Trophoblast cell (in vitro differentiated cells and primary cell): ENCODE results near the gene CDC42SE2.

ENCODE experiments used
- DNase-seq, 2 donors: peaks; one replicate each; pipeline ENCODE4 v3.0.0-alpha.2; 2016
- H2AFZ ChIP-seq: 2 replicates; pipeline ENCODE4 v1.6.1; 2013; ENCODE audit warnings: low read length, moderate library complexity, mild to moderate bottlenecking; ENCODE audit not compliant: insufficient read depth, poor library complexity
- H2AK5ac ChIP-seq: 2 replicates; pipeline ENCODE4 v1.6.1; 2013; ENCODE audit warnings: mild to moderate bottlenecking, low read length
- H2BK120ac ChIP-seq: 2 replicates; pipeline ENCODE4 v1.6.1; 2013; ENCODE audit warnings: low read length, mild to moderate bottlenecking, moderate library complexity; ENCODE audit not compliant: insufficient read depth, poor library complexity
- H2BK12ac ChIP-seq: 2 replicates; pipeline ENCODE4 v1.6.1; 2013; ENCODE audit warnings: mild to moderate bottlenecking, low read length, moderate library complexity
- H2BK5ac ChIP-seq: 2 replicates; pipeline ENCODE4 v1.6.1; 2013; ENCODE audit warnings: low read length, low read depth, moderate library complexity, mild to moderate bottlenecking; ENCODE audit not compliant: poor library complexity
- H3K14ac ChIP-seq: 2 replicates; pipeline ENCODE4 v1.6.1; 2013; ENCODE audit warnings: mild to moderate bottlenecking, low read length
- H3K18ac ChIP-seq: 2 replicates; pipeline ENCODE4 v1.6.1; 2013; ENCODE audit warnings: mild to moderate bottlenecking, low read length
- H3K23ac ChIP-seq: 2 replicates; pipeline ENCODE4 v1.6.1; 2013; ENCODE audit warnings: low read length
- H3K27ac ChIP-seq: 2 replicates; pipeline ENCODE4 v1.5.1; 2013; ENCODE audit warnings: low read depth, mild to moderate bottlenecking, inconsistent platforms, low read length, moderate library complexity
- H3K27me3 ChIP-seq: 2 replicates; pipeline ENCODE4 v1.6.1; 2013; ENCODE audit warnings: inconsistent platforms, mild to moderate bottlenecking, low read length, moderate library complexity; ENCODE audit not compliant: insufficient read depth
- H3K36me3 ChIP-seq, 2 experiments: 1 replicate in 1 of 2; 2 replicates in 1 of 2; pipeline ENCODE4 v1.6.1; 2013; ENCODE audit warnings: low read length in 2 of 2, mild to moderate bottlenecking in 2 of 2, moderate library complexity in 1 of 2; ENCODE audit not compliant: insufficient read depth in 2 of 2, control insufficient read depth in 1 of 2
- H3K4ac ChIP-seq: 2 replicates; pipeline ENCODE4 v1.6.1; 2013; ENCODE audit warnings: low read depth, mild to moderate bottlenecking, low read length, moderate library complexity
- H3K4me1 ChIP-seq, 2 experiments: 1 replicate in 1 of 2; 2 replicates in 1 of 2; pipeline ENCODE4 v1.6.1; 2013; ENCODE audit warnings: low read length in 2 of 2, mild to moderate bottlenecking in 2 of 2, moderate library complexity in 1 of 2; ENCODE audit not compliant: insufficient read depth in 2 of 2, control insufficient read depth in 1 of 2
- H3K4me2 ChIP-seq: 2 replicates; pipeline ENCODE4 v1.6.1; 2013; ENCODE audit warnings: inconsistent platforms, mild to moderate bottlenecking, low read length, moderate library complexity
- H3K4me3 ChIP-seq: 2 replicates; pipeline ENCODE4 v1.5.1; 2013; ENCODE audit warnings: mild to moderate bottlenecking, low read depth, low read length, inconsistent platforms
- H3K79me1 ChIP-seq: one replicate; pipeline ENCODE4 v1.6.1; 2013; ENCODE audit warnings: low read length
- H3K79me2 ChIP-seq: 2 replicates; pipeline ENCODE4 v1.6.1; 2013; ENCODE audit warnings: low read length, mild to moderate bottlenecking; ENCODE audit not compliant: control insufficient read depth, insufficient read depth, poor library complexity
- H3K9ac ChIP-seq: 2 replicates; pipeline ENCODE4 v1.6.1; 2013; ENCODE audit warnings: mild to moderate bottlenecking, low read length
- H3K9me3 ChIP-seq: 2 replicates; pipeline ENCODE4 v1.6.1; 2013; ENCODE audit warnings: low read depth, mild to moderate bottlenecking, control low read depth, inconsistent platforms, low read length; ENCODE audit not compliant: insufficient read depth
- H4K12ac ChIP-seq: 2 replicates; pipeline ENCODE4 v1.6.1; 2013; ENCODE audit warnings: low read depth, mild to moderate bottlenecking, low read length, moderate library complexity
- H4K8ac ChIP-seq: 2 replicates; pipeline ENCODE4 v1.6.1; 2013; ENCODE audit warnings: low read depth, mild to moderate bottlenecking, low read length, moderate library complexity
- H4K91ac ChIP-seq: one replicate; pipeline ENCODE4 v1.6.1; 2013; ENCODE audit warnings: low read depth, mild to moderate bottlenecking, low read length, moderate library complexity
- WGBS: extraction: QIAGEN DNeasy Blood & Tissue Kit; methylation state at CpG from one replicate; pipeline ENCODE4 v1.1.7; 2013; ENCODE audit warnings: missing lambda C conversion rate; ENCODE audit not compliant: insufficient read length, insufficient coverage; ENCODE audit errors: extremely low coverage; 5-methylcytosine and 5-hydroxymethylcytosine counted together

Gene CDC42SE2

DNA sequence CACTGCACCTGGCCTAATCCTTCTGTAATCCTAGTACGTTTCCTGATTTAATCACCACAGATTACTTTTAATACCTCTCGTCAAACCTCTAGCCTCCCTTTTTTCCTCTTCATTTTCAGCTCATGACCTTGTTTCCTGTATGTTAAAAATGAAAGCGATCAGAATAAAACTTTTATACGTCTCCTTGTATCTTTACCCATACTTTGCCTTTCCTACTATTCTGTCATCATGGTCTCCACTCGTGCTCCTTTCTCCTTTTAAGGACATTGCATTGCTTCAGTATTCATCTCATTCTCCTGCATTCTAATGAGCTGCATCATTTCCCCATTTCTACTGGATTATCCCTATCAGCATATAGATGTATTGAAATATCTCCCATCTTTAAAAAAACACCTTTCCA is 8.5 kb downstream of the CDC42SE2 start:
- Histone ChIP-seq H3K4ac (no peak overlapping the region), H3K36me3 (no peaks in the 10 kb centered on the region), H3K4me1 (no peaks in the 10 kb centered on the region), H3K9ac (no peak overlapping the region), H4K8ac (no peak overlapping the region), H3K27me3 (no peaks in the 10 kb centered on the region), H3K4me3 (no peak overlapping the region), H4K91ac (no peak overlapping the region), H2BK5ac (no peak overlapping the region), H4K12ac (no peak overlapping the region), H3K79me1 (no peaks in the 10 kb centered on the region), H3K23ac (no peak overlapping the region), H3K9me3 (no peaks in the 10 kb centered on the region), H2BK120ac (no peak overlapping the region), H3K27ac (no peak overlapping the region), H3K14ac (no peak overlapping the region), H2BK12ac (no peak overlapping the region), H2AFZ (no peak overlapping the region), H3K18ac (no peak overlapping the region), H2AK5ac (no peak overlapping the region), H3K79me2 (no peaks in the 10 kb centered on the region), H3K4me2 (no peak overlapping the region)
- peak in 1 of 2 donors; percentile 38 for DNase-seq
- WGBS = no CpG with 5 or more reads among the region's 5 CpGs

DNA sequence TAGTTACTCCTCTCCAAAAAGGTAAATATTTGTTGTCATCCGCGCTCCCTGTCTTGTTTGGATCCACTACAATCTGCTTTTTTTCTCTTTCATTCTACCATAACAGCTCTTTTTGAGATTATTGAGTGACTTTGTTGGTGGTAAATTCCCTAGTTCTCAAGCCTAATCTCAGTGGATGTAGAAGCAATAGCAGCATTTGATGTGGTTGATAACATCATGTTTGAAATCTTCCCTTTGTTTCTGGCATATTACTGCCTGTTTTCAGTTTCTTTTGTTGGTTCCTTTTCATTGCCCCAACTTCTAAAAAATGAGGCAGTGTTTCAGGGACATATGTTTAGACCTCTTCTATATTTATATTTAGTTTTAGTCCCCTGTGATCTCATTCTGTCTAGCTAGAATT is 8.9 kb downstream of the CDC42SE2 start:
- Histone ChIP-seq H3K14ac (no peak overlapping the region), H3K4me2 (no peak overlapping the region), H3K9ac (no peak overlapping the region), H3K27me3 (no peaks in the 10 kb centered on the region), H2BK12ac (no peak overlapping the region), H3K36me3 (no peaks in the 10 kb centered on the region), H4K8ac (no peak overlapping the region), H2AK5ac (no peak overlapping the region), H2BK5ac (no peak overlapping the region), H2BK120ac (no peak overlapping the region), H4K12ac (no peak overlapping the region), H3K27ac (no peak overlapping the region), H3K4ac (no peak overlapping the region), H2AFZ (no peak overlapping the region), H4K91ac (no peak overlapping the region), H3K18ac (no peak overlapping the region), H3K9me3 (no peaks in the 10 kb centered on the region), H3K23ac (no peak overlapping the region), H3K4me3 (no peak overlapping the region), H3K79me1 (no peaks in the 10 kb centered on the region), H3K4me1 (no peaks in the 10 kb centered on the region), H3K79me2 (no peaks in the 10 kb centered on the region)
- DNase-seq = no peak
- WGBS = no CpG with 5 or more reads among the region's 2 CpGs

GRCh38 chr5:131274326-131275063 is 10.6 kb downstream of the CDC42SE2 start:
- no peak overlapping the region for H4K8ac ChIP-seq
- H2AK5ac ChIP-seq = no peak overlapping the region
- H2BK12ac ChIP-seq = no peak overlapping the region
- WGBS = no CpG with 5 or more reads among the region's 6 CpGs
- no peak overlapping the region for H3K4ac ChIP-seq
- H3K79me2 ChIP-seq = no peaks in the 10 kb centered on the region
- no peak overlapping the region for H2BK120ac ChIP-seq
- H3K4me3 ChIP-seq = no peak overlapping the region
- H2BK5ac ChIP-seq = no peak overlapping the region
- H3K4me1 ChIP-seq = no peaks in the 10 kb centered on the region
- no peaks in the 10 kb centered on the region for H3K27me3 ChIP-seq
- no peak overlapping the region for H3K27ac ChIP-seq
- no peaks in the 10 kb centered on the region for H3K79me1 ChIP-seq
- H3K4me2 ChIP-seq = no peak overlapping the region
- H3K9me3 ChIP-seq = no peaks in the 10 kb centered on the region
- H2AFZ ChIP-seq = no peak overlapping the region
- no peak overlapping the region for H4K91ac ChIP-seq
- H4K12ac ChIP-seq = no peak overlapping the region
- DNase-seq = no peak
- H3K14ac ChIP-seq = no peak overlapping the region
- no peak overlapping the region for H3K18ac ChIP-seq
- H3K23ac ChIP-seq = no peak overlapping the region
- no peaks in the 10 kb centered on the region for H3K36me3 ChIP-seq
- no peak overlapping the region for H3K9ac ChIP-seq

DNA sequence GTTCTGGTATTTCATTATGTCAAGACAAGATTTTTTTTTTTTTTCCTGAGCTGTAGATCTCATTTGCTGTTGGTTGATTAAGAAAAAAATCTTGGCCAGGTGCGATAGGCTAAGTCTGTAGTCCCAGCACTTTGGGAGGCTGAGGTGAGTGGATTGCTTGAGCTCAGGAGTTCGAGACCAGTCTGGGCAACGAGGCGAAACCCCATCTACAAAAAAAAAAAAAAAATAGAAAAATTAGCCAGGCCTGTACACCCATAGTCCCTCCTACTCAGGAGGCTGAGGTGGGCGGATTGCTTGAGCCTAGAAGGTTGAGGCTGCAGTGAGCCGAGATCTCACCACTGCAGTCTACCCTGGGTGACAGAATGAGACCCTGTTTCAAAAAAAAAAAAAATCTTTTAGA is 12.2 kb downstream of the CDC42SE2 start:
- no peak for DNase-seq
- no CpG with 5 or more reads among the region's 6 CpGs for WGBS
- Histone ChIP-seq H2BK12ac (no peak overlapping the region), H4K12ac (no peak overlapping the region), H3K9ac (no peak overlapping the region), H3K27ac (no peak overlapping the region), H3K18ac (no peak overlapping the region), H2AK5ac (no peak overlapping the region), H3K79me2 (peaks cover 2% of the 10 kb centered on the region), H3K27me3 (no peaks in the 10 kb centered on the region), H4K91ac (no peak overlapping the region), H3K4me1 (peaks cover 3% of the 10 kb centered on the region in 2 experiments), H3K4me3 (no peak overlapping the region), H3K4me2 (no peak overlapping the region), H3K9me3 (no peaks in the 10 kb centered on the region), H3K4ac (no peak overlapping the region), H2BK5ac (no peak overlapping the region), H4K8ac (no peak overlapping the region), H3K79me1 (no peaks in the 10 kb centered on the region), H2AFZ (no peak overlapping the region), H3K36me3 (no peaks in the 10 kb centered on the region), H3K14ac (no peak overlapping the region), H3K23ac (no peak overlapping the region), H2BK120ac (no peak overlapping the region)
